Midbrain (tissue), 1 donor: ENCODE data around the gene GOLGA6L7.
"Not testable (repeated sequence)": the region's sequence is repeated elsewhere in the genome, so short reads cannot be mapped to it uniquely, and the experiment has no call there.

Experiments used
- DNase-seq: peaks from one replicate; lab custom pipeline; 2025; lab: John Stamatoyannopoulos, UW

The GOLGA6L7 gene, protein sequence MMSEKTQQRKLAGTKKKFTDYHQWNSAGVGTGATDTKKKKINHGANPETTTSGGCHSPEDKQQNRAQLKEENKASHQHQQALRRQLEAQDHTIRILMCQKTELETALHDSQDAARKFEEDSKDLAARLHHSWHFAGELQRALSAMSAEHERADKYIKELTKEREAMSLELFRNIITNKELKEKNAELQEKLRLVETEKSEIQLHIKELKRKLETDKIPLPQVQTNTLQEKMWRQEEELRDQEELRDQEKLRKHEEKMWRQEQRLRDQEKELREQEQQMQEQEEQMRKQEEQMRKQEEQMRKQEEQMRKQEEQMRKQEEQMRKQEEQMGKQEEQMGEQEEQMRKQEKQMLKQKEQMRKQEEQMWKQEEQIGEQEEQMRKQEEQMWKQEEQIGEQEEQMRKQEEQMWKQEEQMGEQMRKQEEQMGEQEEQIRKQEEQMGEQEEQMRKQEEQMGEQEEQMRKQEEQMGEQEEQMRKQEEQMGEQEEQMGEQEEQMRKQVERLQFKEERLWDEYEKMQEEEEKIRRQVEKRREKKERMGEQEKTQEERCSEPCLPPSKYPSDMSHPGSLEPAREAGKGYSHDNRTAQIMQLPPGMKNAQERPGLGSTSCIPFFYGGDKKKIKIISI

DNA sequence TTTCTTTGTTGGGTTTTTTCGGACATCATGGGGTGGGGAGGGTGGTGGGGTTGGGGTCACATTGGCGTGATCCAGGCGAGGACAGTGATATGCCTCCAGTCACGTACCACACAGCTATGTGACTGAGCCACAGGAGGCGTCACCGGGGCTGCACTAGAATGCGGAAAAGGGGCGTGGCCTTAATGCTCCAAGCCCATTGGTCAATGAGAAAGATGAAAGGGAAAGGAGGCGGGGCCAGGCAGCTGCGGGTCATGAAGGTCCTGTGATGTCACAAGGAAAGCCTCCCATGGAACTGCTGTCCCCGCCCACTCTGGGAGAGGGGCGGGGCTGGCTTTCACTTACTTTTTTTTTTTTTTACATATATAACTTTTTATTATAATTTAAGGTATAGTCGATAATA, at the start of gene GOLGA6L7:
TSS of gene GOLGA6L7 (minus strand) at position 124 of the 400 bp plus-strand sequence. CDS start at position 29, 95 bp downstream.
- DNase-seq = not testable (repeated sequence)

DNA sequence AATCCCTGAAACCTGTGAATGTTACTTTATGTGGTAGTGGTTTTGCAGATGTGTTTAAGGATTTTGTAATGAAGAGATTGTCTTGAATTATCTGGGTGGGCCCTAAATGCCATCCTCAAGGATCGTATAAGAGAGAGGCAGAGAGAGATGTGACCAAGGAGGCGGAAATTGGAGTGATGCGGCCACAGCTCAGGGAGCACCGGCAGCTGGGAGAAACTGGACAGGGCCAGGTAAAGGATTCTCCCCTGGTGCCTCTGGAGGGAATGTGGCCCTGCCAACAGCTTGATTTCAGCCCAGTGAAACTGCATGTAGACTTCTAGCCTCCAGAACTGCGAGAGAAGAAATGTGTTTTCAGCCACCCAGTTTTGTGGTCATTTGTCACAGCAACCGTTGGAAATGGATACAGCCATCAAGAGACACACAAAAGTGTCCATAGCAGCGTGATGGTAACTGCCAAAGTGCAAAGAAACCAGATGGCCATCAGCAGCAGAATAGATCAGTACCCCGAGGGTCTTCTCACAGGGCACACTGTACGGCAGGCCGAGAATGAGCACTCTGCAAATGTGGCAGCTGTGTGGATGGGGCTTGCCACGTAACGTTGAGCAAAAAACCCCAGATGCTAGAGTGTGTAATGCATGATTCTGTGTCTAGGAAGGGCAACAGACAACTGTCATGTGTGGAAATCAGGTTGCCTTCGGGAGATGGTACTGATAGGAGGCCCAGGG, 49.6 kb upstream of the GOLGA6L7 start:
- no peak for DNase-seq

DNA sequence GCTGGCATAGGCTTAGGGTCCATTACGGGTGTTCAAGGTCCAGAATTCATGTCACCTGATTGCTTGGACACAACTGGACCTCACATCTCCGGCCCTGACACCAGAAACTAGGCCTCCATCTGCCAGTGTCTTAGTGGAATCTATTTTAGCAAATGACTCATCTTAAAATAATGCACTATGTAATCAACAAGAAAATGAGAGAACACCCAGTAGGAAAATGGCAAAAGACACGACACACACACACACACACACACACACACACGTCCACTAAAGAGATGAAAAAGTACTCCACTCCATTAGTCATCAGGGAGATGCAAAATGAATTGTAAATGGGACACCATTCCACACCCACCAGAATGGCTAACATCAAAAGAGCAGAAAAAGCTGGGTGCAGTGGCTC, 48.5 kb upstream of the GOLGA6L7 start:
- DNase-seq = no peak

GRCh38 chr15:28895566-28895965, 47.1 kb upstream of the GOLGA6L7 start:
- no peak for DNase-seq

DNA sequence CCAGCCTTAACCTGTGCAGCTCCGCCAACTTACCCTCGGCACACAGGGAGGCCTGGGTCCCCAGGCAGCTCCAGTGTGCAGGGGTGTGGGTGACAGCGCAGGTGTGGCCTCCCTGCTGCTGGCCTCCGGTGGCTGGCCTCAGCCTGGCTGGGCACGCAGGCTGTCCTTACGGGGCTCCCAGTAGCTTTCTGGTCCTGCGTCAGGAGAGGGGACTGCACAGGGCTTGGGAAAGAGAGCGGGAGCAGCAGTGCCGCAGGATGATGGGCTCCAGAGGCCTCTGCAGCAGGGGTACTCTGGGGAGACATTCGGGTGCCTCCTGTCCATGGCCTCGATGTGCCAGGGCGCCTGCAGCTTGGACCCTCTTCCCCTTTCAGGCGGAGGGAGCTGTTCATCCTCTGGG, 46.7 kb upstream of the GOLGA6L7 start:
- no peak for DNase-seq

DNA sequence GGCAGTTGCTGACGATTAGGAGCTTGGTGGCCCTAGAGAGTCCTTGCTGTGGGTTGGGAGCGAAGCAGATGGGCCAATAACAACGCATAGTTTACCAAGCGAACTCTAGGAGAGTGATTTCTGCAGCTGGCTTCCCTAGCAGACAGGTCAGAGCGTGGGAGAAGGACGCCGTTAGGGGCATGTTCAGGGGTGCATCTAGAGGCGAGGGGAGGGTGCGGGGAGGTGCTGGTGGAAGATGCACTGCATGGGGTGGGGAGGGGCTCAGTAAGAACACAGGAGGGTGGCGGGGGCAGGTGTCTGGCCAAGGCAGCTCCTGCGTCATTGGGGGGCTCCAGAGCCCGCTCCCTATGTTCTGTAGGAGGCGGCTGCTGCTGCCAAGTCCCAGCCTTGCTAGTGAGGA, 46.2 kb upstream of the GOLGA6L7 start:
- no peak for DNase-seq

GRCh38 chr15:28892789-28893610, 44.6 kb upstream of the GOLGA6L7 start:
- no peak for DNase-seq

DNA sequence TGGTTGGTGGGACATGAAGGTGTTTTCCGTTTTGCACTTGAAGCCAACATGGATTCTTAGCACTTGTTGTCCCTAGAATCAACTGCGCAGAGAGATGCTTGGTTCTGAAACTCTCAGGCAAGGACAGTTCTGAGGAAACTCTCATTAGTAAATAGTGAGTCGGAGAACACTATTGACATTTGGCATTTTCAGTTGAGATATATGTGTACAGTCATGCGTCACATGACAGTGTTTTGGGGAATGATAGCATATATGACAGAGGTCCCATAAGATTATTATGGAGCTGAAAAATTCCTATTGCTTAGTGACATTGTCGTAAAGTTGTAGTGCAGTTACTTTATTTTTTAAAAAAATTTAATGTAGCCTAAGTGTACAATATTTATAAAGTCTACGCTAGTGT, 43.1 kb upstream of the GOLGA6L7 start:
- no peak for DNase-seq

DNA sequence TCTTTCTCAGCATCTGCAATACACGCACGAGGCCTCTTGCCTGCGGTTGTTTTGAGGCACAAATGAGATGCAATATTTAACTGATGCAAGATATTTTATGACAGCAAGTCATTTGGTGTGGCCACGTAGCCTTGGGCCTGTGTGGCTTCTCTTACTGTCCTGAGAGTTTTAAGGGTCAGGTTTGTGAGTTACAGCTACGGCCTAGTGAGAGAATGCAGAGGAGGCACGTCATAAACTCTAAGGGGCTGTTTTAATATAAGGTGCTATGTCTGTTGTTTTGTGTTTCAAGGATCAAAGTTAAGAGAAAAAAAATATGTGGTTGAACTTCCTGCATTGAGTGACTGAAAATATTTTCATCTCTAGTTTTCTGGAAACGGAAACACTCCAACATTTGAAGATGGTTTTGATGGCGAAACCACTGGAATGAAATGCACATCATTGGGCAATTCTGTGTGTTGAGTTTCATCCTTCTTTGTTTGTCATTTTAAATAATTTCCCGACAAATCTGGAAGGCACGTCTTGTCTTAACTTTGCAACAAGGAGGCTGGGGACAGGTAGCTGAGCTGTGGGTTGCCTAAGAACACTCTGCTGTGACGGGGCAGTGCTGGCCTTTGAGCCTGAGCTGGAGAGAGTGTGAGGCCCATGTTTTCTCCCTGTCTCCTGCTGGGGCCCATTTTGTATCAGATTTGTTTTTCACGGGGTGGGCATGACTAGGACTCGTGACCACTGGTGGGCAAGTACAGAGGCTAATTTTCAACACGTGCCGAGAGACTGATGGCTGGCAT, 42.5 kb upstream of the GOLGA6L7 start:
- DNase-seq = no peak

GRCh38 chr15:28890291-28890690, 41.8 kb upstream of the GOLGA6L7 start:
- not testable (repeated sequence) for DNase-seq

- not testable (repeated sequence) for DNase-seq
Observed at GRCh38 chr15:28889871-28890270, 41.4 kb upstream of the GOLGA6L7 start.

- no peak for DNase-seq
Observed at GRCh38 chr15:28889346-28889745, 40.9 kb upstream of the GOLGA6L7 start.

DNA sequence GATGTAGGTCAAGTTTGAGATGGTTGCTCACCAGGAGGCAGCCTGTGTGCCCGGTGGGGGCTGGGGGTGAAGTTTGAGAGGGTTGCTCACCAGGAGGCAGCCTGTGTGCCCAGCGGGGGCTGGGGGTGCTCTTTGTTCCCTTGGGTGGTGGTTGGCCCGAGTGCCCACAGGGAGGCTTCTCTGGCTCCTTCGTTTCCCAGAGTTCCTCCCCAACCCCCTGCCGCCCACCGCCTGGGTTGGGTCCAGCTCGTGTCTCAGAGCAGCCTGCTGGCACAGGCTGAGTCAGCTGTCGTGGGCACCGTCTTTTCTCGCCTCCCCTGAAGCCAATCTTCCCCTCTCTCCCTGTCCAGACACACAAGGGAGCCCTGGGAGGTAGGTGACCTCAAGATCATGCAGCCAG, 40.5 kb upstream of the GOLGA6L7 start:
- DNase-seq = no peak

DNA sequence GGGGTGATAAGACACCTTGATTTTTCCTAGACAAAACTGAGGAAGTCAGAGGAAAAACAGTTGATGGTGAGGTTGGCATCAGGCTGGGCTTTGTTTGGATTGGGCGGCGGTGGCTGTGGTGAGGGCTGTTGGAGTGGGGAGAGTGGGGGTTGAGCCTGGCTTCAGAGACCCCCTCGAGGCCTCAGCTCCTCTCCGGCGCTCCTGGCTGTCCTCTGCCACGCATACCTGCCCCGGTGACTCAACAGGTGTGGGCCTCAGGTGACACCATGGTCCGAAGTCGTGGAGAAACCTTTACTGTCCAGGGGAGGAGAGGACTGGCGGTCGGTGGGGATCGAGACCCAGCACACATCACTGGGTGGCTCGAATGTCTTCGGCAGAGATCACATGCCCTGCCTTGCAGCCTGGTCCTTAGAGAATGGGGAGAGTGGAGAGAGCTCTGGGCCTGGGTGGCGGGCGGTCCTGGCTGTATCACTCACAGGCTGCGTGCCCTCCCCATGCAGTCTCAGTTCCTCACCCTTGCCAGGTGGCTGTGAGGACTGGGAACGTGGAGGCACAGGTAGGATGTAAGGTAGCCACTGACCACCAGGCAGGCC, 40.0 kb upstream of the GOLGA6L7 start:
- DNase-seq = no peak

GRCh38 chr15:28887339-28888174, 39.1 kb upstream of the GOLGA6L7 start:
- DNase-seq = no peak

GRCh38 chr15:28886431-28887338, 38.2 kb upstream of the GOLGA6L7 start:
- no peak for DNase-seq

GRCh38 chr15:28885630-28886430, 37.4 kb upstream of the GOLGA6L7 start, which contains the start of gene APBA2:
Gene APBA2 (plus strand): TSS chr15:28885974. CDS start chr15:29053885, 167,911 bp downstream.
- DNase-seq = peak; percentile 38

- no peak for DNase-seq
Observed at GRCh38 chr15:28885128-28885629, 36.7 kb upstream of the GOLGA6L7 start.
